Astrocyte (in vitro differentiated cells and primary cell): Measurements from ENCODE around the gene ADIPOQ.

Experiments
- CTCF ChIP-seq: IDR thresholded peaks from 2 replicates; pipeline ENCODE4 v1.5.1; 2011; ENCODE audit warnings: low read depth, mild to moderate bottlenecking, inconsistent platforms, low read length, moderate library complexity; ENCODE audit not compliant: insufficient read depth
- EZH2 ChIP-seq: IDR thresholded peaks from 2 replicates; pipeline ENCODE4 v1.6.1; 2012; ENCODE audit warnings: mild to moderate bottlenecking, low read length, inconsistent platforms; ENCODE audit not compliant: insufficient read depth

GRCh38 chr3:186832276-186832675 is 10.2 kb upstream of the ADIPOQ start:
- TF ChIP-seq EZH2, result no peak
- no peak for TF ChIP-seq CTCF
